ENCODE results near the gene FKBP1B.

FKBP1B gene

GRCh38 chr2:24085200-24085489 is 35.6 kb downstream of the FKBP1B start:
- peaks cover 3 to 39% of the 10 kb centered on the region in 2 experiments; a peak in 2 of 3 replicates for H3K36me3 ChIP-seq (ENCODE audit: control insufficient read depth in 2 of 2, insufficient read depth in 1 of 2, low read length in 2 of 2)
- POLR2A ChIA-PET: interaction anchor here (1.7 to 2.4 kb wide), 2 partner anchors 9 to 159 kb away, joined by 13 to 14 read pairs; partner anchors contain the start of genes ATAD2B and SF3B6
- TF ChIP-seq ZNF248 (tag by site-specific recombination; IDR thresholded peaks at IDR 0.05) (no peak), ZNF426 (tag by site-specific recombination; IDR thresholded peaks at IDR 0.05) (no peak), ZNF488 (tag by site-specific recombination; IDR thresholded peaks at IDR 0.05) (no peak), GLI4 (tag by site-specific recombination; IDR thresholded peaks at IDR 0.05) (no peak), ZNF184 (tag by site-specific recombination; IDR thresholded peaks at IDR 0.05) (no peak), ZNF341 (tag by site-specific recombination; IDR thresholded peaks at IDR 0.05; ENCODE audit: low read depth) (no peak), ZNF423 (tag by site-specific recombination; IDR thresholded peaks at IDR 0.05) (no peak), ZNF792 (tag by site-specific recombination; IDR thresholded peaks at IDR 0.05) (no peak), PATZ1 (tag by site-specific recombination; IDR thresholded peaks at IDR 0.05) (no peak), ZNF169 (tag by site-specific recombination; IDR thresholded peaks at IDR 0.05) (no peak), EGR2 (tag by site-specific recombination; IDR thresholded peaks at IDR 0.05; ENCODE audit: low read depth) (no peak), ZNF132 (tag by site-specific recombination; IDR thresholded peaks at IDR 0.05; ENCODE audit: borderline replicate concordance) (no peak), ZNF843 (tag by site-specific recombination; IDR thresholded peaks at IDR 0.05) (no peak), ZNF23 (tag by site-specific recombination; IDR thresholded peaks at IDR 0.05; ENCODE audit: borderline replicate concordance) (no peak), ZNF398 (tag by site-specific recombination; IDR thresholded peaks at IDR 0.05) (no peak)
- CTCF ChIA-PET: interaction anchor here (0.6 to 3.1 kb wide), 15 partner anchors 8 to 266 kb away, joined by 3 to 23 read pairs (median 5); partner anchors contain the start of gene ATAD2B
- no peaks in the 10 kb centered on the region for H3K4me1 ChIP-seq (ENCODE audit: control insufficient read depth, insufficient read depth, low read length)
- peak overlapping the region; percentile 68 for H3K4me3 ChIP-seq (ENCODE audit: low read depth, low read length)
- no peaks in the 10 kb centered on the region for H3K9me3 ChIP-seq (ENCODE audit: control insufficient read depth, insufficient read depth, low read depth, low read length)
- H3K27ac ChIP-seq (ENCODE audit: extremely low read depth, low read depth, low read length): peak overlapping the region; percentile 79

GRCh38 chr2:24086241-24086640 is 36.7 kb downstream of the FKBP1B start:
- ChIA-PET POLR2A (no interaction called here), CTCF (interaction anchor here (0.6 to 0.7 kb wide), 2 partner anchors 160 to 252 kb away, joined by 3 read pairs; partner anchors contain the start of gene ATAD2B)
- Histone ChIP-seq H3K9me3 (ENCODE audit: control insufficient read depth, insufficient read depth, low read depth, low read length) (no peaks in the 10 kb centered on the region), H3K27ac (ENCODE audit: extremely low read depth, low read depth, low read length) (no peak overlapping the region), H3K4me1 (ENCODE audit: control insufficient read depth, insufficient read depth, low read length) (no peaks in the 10 kb centered on the region), H3K36me3 (ENCODE audit: control insufficient read depth in 2 of 2, insufficient read depth in 1 of 2, low read length in 2 of 2) (peaks cover 3 to 29% of the 10 kb centered on the region in 2 experiments; a peak in 2 of 3 replicates), H3K4me3 (ENCODE audit: low read depth, low read length) (no peak overlapping the region)
- TF ChIP-seq ZNF596 (tag by site-specific recombination; IDR thresholded peaks at IDR 0.05) (no peak), HOXC10 (CRISPR knock-in tag; IDR thresholded peaks at IDR 0.05) (no peak), BCL11B (tag by site-specific recombination; IDR thresholded peaks at IDR 0.05; ENCODE audit: low read depth) (no peak), TSHZ1 (tag by site-specific recombination; IDR thresholded peaks at IDR 0.05; ENCODE audit: borderline replicate concordance) (no peak), ZNF18 (tag by site-specific recombination; IDR thresholded peaks at IDR 0.05) (no peak), KLF8 (tag by site-specific recombination; IDR thresholded peaks at IDR 0.05) (no peak), ZNF19 (tag by site-specific recombination; IDR thresholded peaks at IDR 0.05; ENCODE audit: low read depth) (no peak), ZNF585B (tag by site-specific recombination; IDR thresholded peaks at IDR 0.05) (no peak), CTCF (tag by site-specific recombination; IDR thresholded peaks at IDR 0.05) (no peak), ZNF623 (tag by site-specific recombination; IDR thresholded peaks at IDR 0.05) (no peak)

Data from HEK293 (cell line).